Measurements from ENCODE around the gene PRKCZ. TPM values are rescaled to one million over a fixed set of nuclear protein-coding genes. Genes with fewer than 3 reads are reported as not detected.
A peak's percentile ranks its signal among the peaks of the same experiment; 100 is the strongest.

Gene PRKCZ
- total RNA-seq, 1 experiment from 2014 or later = 0.58 TPM

- peak overlapping the region; percentile 32 for H3K4me3 ChIP-seq
- no peak overlapping the region for H3K27ac ChIP-seq
- H3K36me3 ChIP-seq = peaks cover 31% of the 10 kb centered on the region
- H3K4me1 ChIP-seq (replicated peaks) = peaks cover 23% of the 10 kb centered on the region
- DNase-seq (ENCODE audit: low read depth in 1 of 2, low spot score in 2 of 2) = peak; percentile 69 to 90
- H3K27me3 ChIP-seq (replicated peaks) = no peaks in the 10 kb centered on the region
- no peaks in the 10 kb centered on the region for H3K9me3 ChIP-seq (replicated peaks)
Measured at GRCh38 chr1:2189459-2190425, 139.5 kb downstream of the PRKCZ start.

GRCh38 chr1:2190491-2190976 lies 140.3 kb downstream of the PRKCZ start:
- Histone ChIP-seq H3K4me3 (no peak overlapping the region), H3K27ac (no peak overlapping the region), H3K36me3 (peaks cover 29% of the 10 kb centered on the region)

GRCh38 chr1:2192031-2192995 lies 142.1 kb downstream of the PRKCZ start:
- Histone ChIP-seq H3K4me1 (replicated peaks) (peaks cover 32% of the 10 kb centered on the region), H3K27me3 (replicated peaks) (no peaks in the 10 kb centered on the region), H3K4me3 (no peak overlapping the region), H3K27ac (no peak overlapping the region), H3K36me3 (peaks cover 29% of the 10 kb centered on the region), H3K9me3 (replicated peaks) (no peaks in the 10 kb centered on the region)
- no peak for DNase-seq (ENCODE audit: low read depth in 1 of 2, low spot score in 2 of 2)

More at GRCh38 chr1:2190491-2190976, 140.3 kb downstream of the PRKCZ start:
- Histone ChIP-seq H3K27me3 (replicated peaks) (no peaks in the 10 kb centered on the region), H3K4me1 (replicated peaks) (peaks cover 30% of the 10 kb centered on the region), H3K9me3 (replicated peaks) (no peaks in the 10 kb centered on the region)
- no peak for DNase-seq (ENCODE audit: low read depth in 1 of 2, low spot score in 2 of 2)

GRCh38 chr1:2193514-2194281 lies 143.5 kb downstream of the PRKCZ start:
- Histone ChIP-seq H3K27me3 (replicated peaks) (no peaks in the 10 kb centered on the region), H3K4me1 (replicated peaks) (peaks cover 34% of the 10 kb centered on the region), H3K36me3 (peaks cover 29% of the 10 kb centered on the region), H3K9me3 (replicated peaks) (no peaks in the 10 kb centered on the region), H3K27ac (no peak overlapping the region), H3K4me3 (peak overlapping the region; percentile 15; the same call in 1 of the 2 replicates)
- no peak for DNase-seq (ENCODE audit: low read depth in 1 of 2, low spot score in 2 of 2)

GRCh38 chr1:2194319-2194897 lies 144.2 kb downstream of the PRKCZ start, which contains the start of gene FAAP20:
FAAP20 (minus strand) TSS chr1:2194772; CDS start chr1:2194749, 23 bp downstream.
- peak in 1 of 2 experiments; percentile 66 for DNase-seq (ENCODE audit: low read depth in 1 of 2, low spot score in 2 of 2)
- H3K4me3 ChIP-seq = peak within 1 kb of the TSS; percentile 58
- peaks cover 29% of the 10 kb centered on the region for H3K36me3 ChIP-seq

GRCh38 chr1:2194898-2195673 lies 144.9 kb downstream of the PRKCZ start:
- Histone ChIP-seq H3K27ac (peak overlapping the region; percentile 81), H3K4me3 (peak overlapping the region; percentile 58), H3K27me3 (replicated peaks) (no peaks in the 10 kb centered on the region), H3K4me1 (replicated peaks) (peaks cover 37% of the 10 kb centered on the region), H3K9me3 (replicated peaks) (no peaks in the 10 kb centered on the region), H3K36me3 (peaks cover 24% of the 10 kb centered on the region)
- peak; percentile 93 to 97 for DNase-seq (ENCODE audit: low read depth in 1 of 2, low spot score in 2 of 2)

More at GRCh38 chr1:2194319-2194897, 144.2 kb downstream of the PRKCZ start, which contains the start of gene FAAP20:
- Histone ChIP-seq H3K4me1 (replicated peaks) (peaks cover 36% of the 10 kb centered on the region), H3K27ac (peak within 1 kb of the TSS; percentile 81), H3K27me3 (replicated peaks) (no peaks in the 10 kb centered on the region), H3K9me3 (replicated peaks) (no peaks in the 10 kb centered on the region)

GRCh38 chr1:2195785-2196184 lies 145.6 kb downstream of the PRKCZ start:
- H3K36me3 ChIP-seq = peaks cover 17% of the 10 kb centered on the region
- no peaks in the 10 kb centered on the region for H3K9me3 ChIP-seq (replicated peaks)
- no peak overlapping the region for H3K4me3 ChIP-seq
- no peak overlapping the region; the same call in 1 of the 2 replicates for H3K27ac ChIP-seq
- peaks cover 32% of the 10 kb centered on the region for H3K4me1 ChIP-seq (replicated peaks)
- DNase-seq (ENCODE audit: low read depth in 1 of 2, low spot score in 2 of 2) = no peak
- no peaks in the 10 kb centered on the region for H3K27me3 ChIP-seq (replicated peaks)

- Histone ChIP-seq H3K4me1 (replicated peaks) (peaks cover 32% of the 10 kb centered on the region), H3K27me3 (replicated peaks) (no peaks in the 10 kb centered on the region), H3K9me3 (replicated peaks) (no peaks in the 10 kb centered on the region), H3K36me3 (peaks cover 13% of the 10 kb centered on the region), H3K4me3 (no peak overlapping the region), H3K27ac (no peak overlapping the region)
- no peak for DNase-seq (ENCODE audit: low read depth in 1 of 2, low spot score in 2 of 2)
Measured at GRCh38 chr1:2196901-2197638, 146.9 kb downstream of the PRKCZ start.

- Histone ChIP-seq H3K36me3 (peaks cover 8% of the 10 kb centered on the region), H3K27ac (no peak overlapping the region), H3K4me1 (replicated peaks) (peaks cover 32% of the 10 kb centered on the region), H3K27me3 (replicated peaks) (no peaks in the 10 kb centered on the region), H3K9me3 (replicated peaks) (no peaks in the 10 kb centered on the region), H3K4me3 (no peak overlapping the region)
- no peak for DNase-seq (ENCODE audit: low read depth in 1 of 2, low spot score in 2 of 2)
Measured at GRCh38 chr1:2197707-2198165, 147.5 kb downstream of the PRKCZ start.

GRCh38 chr1:2198571-2198970 lies 148.4 kb downstream of the PRKCZ start:
- H3K9me3 ChIP-seq (replicated peaks) = no peaks in the 10 kb centered on the region
- H3K27ac ChIP-seq = peak overlapping the region; percentile 35
- H3K36me3 ChIP-seq = peaks cover 1% of the 10 kb centered on the region; the same call in 1 of the 2 replicates
- H3K27me3 ChIP-seq (replicated peaks) = no peaks in the 10 kb centered on the region
- DNase-seq (ENCODE audit: low read depth in 1 of 2, low spot score in 2 of 2) = no peak
- H3K4me1 ChIP-seq (replicated peaks) = peaks cover 28% of the 10 kb centered on the region
- no peak overlapping the region for H3K4me3 ChIP-seq

- H3K27me3 ChIP-seq (replicated peaks) = no peaks in the 10 kb centered on the region
- peak; percentile 81 to 92 for DNase-seq (ENCODE audit: low read depth in 1 of 2, low spot score in 2 of 2)
- no peaks in the 10 kb centered on the region for H3K9me3 ChIP-seq (replicated peaks)
Measured at GRCh38 chr1:2199042-2199810, 149.0 kb downstream of the PRKCZ start.

More at GRCh38 chr1:2199042-2199810, 149.0 kb downstream of the PRKCZ start:
- Histone ChIP-seq H3K36me3 (no peaks in the 10 kb centered on the region), H3K4me3 (peak overlapping the region; percentile 39), H3K27ac (peak overlapping the region; percentile 35), H3K4me1 (replicated peaks) (peaks cover 26% of the 10 kb centered on the region)

Data from SJSA1 (cell line).